Naive thymus-derived CD8-positive, alpha-beta T cell (primary cell): ENCODE data around the gene PARM1. TPM values are rescaled to one million over a fixed set of nuclear protein-coding genes. Genes with fewer than 3 reads are reported as not detected.

Source experiments
- ATAC-seq, 2 donors: fragments of 150-1000 bp; cut with Tn5 transposase in 1 of 2; sonication (Bioruptor Pico), chemical (Tn5 transposase) in 1 of 2; 1 replicate in 1 of 2; 2 replicates in 1 of 2; pipeline ENCODE4 v1.10.0; 2021; ENCODE audit warnings: mild to moderate bottlenecking in 2 of 2, moderate library complexity in 2 of 2
- POLR2A ChIA-PET: fragments of 350-600 bp; sonication (Branson Sonifier 250); formaldehyde crosslinking; loops from one replicate; lab custom pipeline; 2021; ENCODE audit warnings: antibody characterized with exemption; lab: Charles Lee
- DNase-seq, 10 donors: peaks; one replicate each; pipeline versions ENCODE4 v3.0.0 to v3.0.0-alpha.2; 2020 to 2022
- H3K27ac Mint-ChIP-seq, 10 donors: one replicate each; pipeline ENCODE4 v1.8.0; 2020 to 2022; ENCODE audit warnings: mild to moderate bottlenecking in 10 of 10, mixed read lengths in 10 of 10, moderate library complexity in 4 of 10, inconsistent platforms in 1 of 10
- H3K27me3 Mint-ChIP-seq, 5 donors: one replicate each; pipeline ENCODE4 v1.8.0; 2021 to 2022; ENCODE audit warnings: mixed read lengths in 5 of 5
- H3K36me3 Mint-ChIP-seq, 3 donors: one replicate each; pipeline ENCODE4 v1.8.0; 2020 to 2022; ENCODE audit warnings: mixed read lengths in 3 of 3, mild to moderate bottlenecking in 2 of 3, inconsistent platforms in 1 of 3
- H3K4me1 Mint-ChIP-seq, 4 donors: one replicate each; pipeline ENCODE4 v1.8.0; 2021 to 2022; ENCODE audit warnings: mixed read lengths in 4 of 4
- H3K4me3 Mint-ChIP-seq, 10 donors: one replicate each; pipeline ENCODE4 v1.8.0; 2020 to 2022; ENCODE audit warnings: mild to moderate bottlenecking in 10 of 10, mixed read lengths in 10 of 10, moderate library complexity in 6 of 10, inconsistent platforms in 1 of 10
- H3K9me3 Mint-ChIP-seq, 9 donors: one replicate each; pipeline ENCODE4 v1.8.0; 2020 to 2022; ENCODE audit warnings: mixed read lengths in 9 of 9, mild to moderate bottlenecking in 3 of 9, inconsistent platforms in 1 of 9, moderate library complexity in 1 of 9
- polyA plus RNA-seq, 3 donors: library from polyadenylated mRNA; unstranded; fragments of 300-500 nt; fragmentation: Illumina TruSeq; gene quantifications; one replicate each; pipeline ENCODE4 v1.2.3, GENCODE V29; 2021
- total RNA-seq, 8 experiments: library from RNA in 2 of 8; stranded (reverse) in 2 of 8; gene quantifications; one replicate each; pipeline ENCODE4 v1.2.3 and lab custom pipeline; 2021 to 2026

Gene PARM1
- total and polyA plus RNA-seq, 5 experiments from 2014 or later = 0.11 to 0.21 TPM; not detected in 3

DNA sequence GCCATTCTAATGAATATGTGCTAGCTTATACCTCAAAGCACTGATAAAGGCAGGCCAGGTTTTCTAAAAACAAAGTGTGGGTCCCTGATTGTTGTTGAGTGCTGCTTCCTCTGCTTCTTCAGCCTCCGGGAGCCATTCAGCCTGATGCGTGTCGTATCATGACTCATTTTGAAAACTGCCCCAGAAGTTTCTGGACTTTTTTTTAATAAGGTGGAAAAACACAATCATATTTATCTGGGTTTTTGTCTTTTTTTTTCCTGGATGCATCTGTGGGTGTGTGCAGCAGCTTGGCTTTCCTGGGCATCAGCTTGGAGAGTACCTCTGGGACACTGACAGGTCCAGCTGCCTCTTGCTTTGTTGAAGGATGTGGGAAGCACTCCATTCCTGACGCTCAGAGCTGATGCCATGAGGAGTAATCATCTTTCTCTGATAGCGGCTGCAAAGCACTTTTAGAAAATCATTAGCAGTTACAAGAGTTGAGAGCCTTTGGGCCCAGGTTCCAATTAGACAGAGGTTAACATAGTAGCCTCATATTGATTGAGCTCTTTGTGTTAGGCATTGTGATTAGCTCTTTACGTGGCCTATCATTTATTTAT is 66.9 kb downstream of the PARM1 start:
- Mint-ChIP-seq H3K4me3 (no peak overlapping the region), H3K4me1 (no peaks in the 10 kb centered on the region), H3K9me3 (peaks cover 0 to 6% (median 3%) of the 10 kb centered on the region in 9 donors), H3K27ac (no peak overlapping the region), H3K36me3 (peaks cover 0 to 4% (median 0%) of the 10 kb centered on the region in 3 donors), H3K27me3 (peaks cover 2 to 19% (median 4%) of the 10 kb centered on the region in 5 donors)
- ATAC-seq = no peak
- DNase-seq = no peak
- POLR2A ChIA-PET = no interaction called here

DNA sequence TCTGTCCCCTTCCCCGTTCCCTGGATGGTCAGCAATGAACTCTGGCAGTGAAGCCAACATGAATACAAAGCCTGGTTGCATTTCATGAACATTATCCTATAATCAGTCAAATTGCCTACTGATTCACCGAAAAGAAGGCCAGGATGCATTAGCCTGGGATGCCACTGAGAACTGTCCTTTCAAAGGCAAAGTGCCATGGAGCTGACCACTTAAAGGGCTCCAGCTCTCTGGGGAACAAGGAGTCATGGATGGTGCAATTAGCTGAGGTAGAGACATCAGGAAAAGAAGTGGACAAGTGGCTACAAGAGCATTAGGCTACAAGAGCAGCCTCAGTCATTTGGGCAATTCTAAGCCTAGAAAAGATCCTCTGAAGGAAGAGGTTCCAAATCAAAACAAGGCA is 69.0 kb downstream of the PARM1 start:
- DNase-seq (no peak), ATAC-seq (no peak)
- Mint-ChIP-seq H3K9me3 (peaks cover 0 to 9% (median 3%) of the 10 kb centered on the region in 9 donors), H3K4me1 (no peaks in the 10 kb centered on the region), H3K27me3 (peaks cover 3 to 19% (median 4%) of the 10 kb centered on the region in 5 donors), H3K27ac (no peak overlapping the region), H3K36me3 (peaks cover 0 to 4% (median 0%) of the 10 kb centered on the region in 3 donors), H3K4me3 (no peak overlapping the region)
- POLR2A ChIA-PET = no interaction called here

DNA sequence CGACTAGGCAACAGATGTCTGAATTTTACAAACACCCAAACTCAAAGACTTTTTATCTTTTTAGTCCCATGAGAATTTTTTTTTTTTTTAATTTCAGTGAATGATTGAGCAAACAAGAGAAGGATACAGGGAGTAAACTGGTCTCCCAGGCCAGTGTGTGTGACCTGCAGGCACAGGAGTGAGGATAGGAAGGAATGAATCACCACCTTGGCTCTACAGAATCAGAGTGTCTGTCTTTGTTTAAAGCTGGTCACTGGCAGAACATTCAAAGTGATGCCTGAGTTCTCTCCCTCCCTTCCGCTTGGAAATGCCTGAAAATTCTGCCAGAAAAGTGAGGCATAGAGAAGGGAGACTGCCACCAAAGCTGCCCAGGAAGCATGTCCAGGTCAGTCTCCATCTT is 69.5 kb downstream of the PARM1 start:
- no peaks in the 10 kb centered on the region for H3K4me1 Mint-ChIP-seq
- H3K36me3 Mint-ChIP-seq = peaks cover 0 to 4% (median 0%) of the 10 kb centered on the region in 3 donors
- no peak for DNase-seq
- POLR2A ChIA-PET = no interaction called here
- peaks cover 3 to 19% (median 4%) of the 10 kb centered on the region in 5 donors for H3K27me3 Mint-ChIP-seq
- H3K4me3 Mint-ChIP-seq = no peak overlapping the region
- H3K9me3 Mint-ChIP-seq = peaks cover 0 to 12% (median 6%) of the 10 kb centered on the region in 9 donors
- H3K27ac Mint-ChIP-seq = no peak overlapping the region
- no peak for ATAC-seq

- ATAC-seq (no peak), DNase-seq (no peak)
- Mint-ChIP-seq H3K36me3 (peaks cover 0 to 10% (median 0%) of the 10 kb centered on the region in 3 donors), H3K4me1 (no peaks in the 10 kb centered on the region), H3K4me3 (no peak overlapping the region), H3K27me3 (peaks cover 2 to 13% (median 3%) of the 10 kb centered on the region in 5 donors), H3K9me3 (peaks cover 0 to 28% (median 13%) of the 10 kb centered on the region in 9 donors), H3K27ac (no peak overlapping the region)
- POLR2A ChIA-PET = no interaction called here
Measured at GRCh38 chr4:75003979-75004378, 71.1 kb downstream of the PARM1 start.

- Mint-ChIP-seq H3K27ac (no peak overlapping the region), H3K27me3 (peaks cover 2 to 10% (median 3%) of the 10 kb centered on the region in 5 donors), H3K36me3 (peaks cover 0 to 10% (median 0%) of the 10 kb centered on the region in 3 donors), H3K4me3 (no peak overlapping the region), H3K4me1 (no peaks in the 10 kb centered on the region), H3K9me3 (peaks cover 0 to 33% (median 13%) of the 10 kb centered on the region in 9 donors)
- no peak for DNase-seq
- POLR2A ChIA-PET = no interaction called here
- no peak for ATAC-seq
Measured at GRCh38 chr4:75004755-75005668, 72.1 kb downstream of the PARM1 start.

DNA sequence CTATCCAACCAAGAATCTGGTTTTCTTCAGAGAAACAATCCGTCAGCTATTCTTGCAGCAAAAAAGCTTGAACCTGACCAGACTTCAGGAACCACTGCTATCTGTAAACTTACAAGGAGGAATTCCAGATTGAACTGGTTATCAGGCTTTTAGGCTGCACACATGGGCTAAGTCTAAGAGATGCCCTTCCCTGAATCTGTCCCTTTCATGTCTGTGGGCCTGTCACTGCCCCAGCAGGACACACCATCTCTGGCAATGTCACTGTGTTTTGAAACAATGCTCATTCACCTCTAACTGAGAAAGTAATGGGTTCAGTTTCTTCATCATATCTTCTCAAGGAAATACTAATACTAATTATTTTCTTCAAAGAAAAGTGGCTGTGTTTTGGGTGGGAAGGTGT is 72.8 kb downstream of the PARM1 start:
- POLR2A ChIA-PET = no interaction called here
- H3K27me3 Mint-ChIP-seq = peaks cover 1 to 10% (median 2%) of the 10 kb centered on the region in 5 donors
- peaks cover 0 to 33% (median 13%) of the 10 kb centered on the region in 9 donors for H3K9me3 Mint-ChIP-seq
- H3K36me3 Mint-ChIP-seq = peaks cover 0 to 10% (median 0%) of the 10 kb centered on the region in 3 donors
- ATAC-seq (no peak), DNase-seq (no peak)
- H3K4me1 Mint-ChIP-seq = no peaks in the 10 kb centered on the region
- no peak overlapping the region for H3K4me3 Mint-ChIP-seq
- H3K27ac Mint-ChIP-seq = no peak overlapping the region

DNA sequence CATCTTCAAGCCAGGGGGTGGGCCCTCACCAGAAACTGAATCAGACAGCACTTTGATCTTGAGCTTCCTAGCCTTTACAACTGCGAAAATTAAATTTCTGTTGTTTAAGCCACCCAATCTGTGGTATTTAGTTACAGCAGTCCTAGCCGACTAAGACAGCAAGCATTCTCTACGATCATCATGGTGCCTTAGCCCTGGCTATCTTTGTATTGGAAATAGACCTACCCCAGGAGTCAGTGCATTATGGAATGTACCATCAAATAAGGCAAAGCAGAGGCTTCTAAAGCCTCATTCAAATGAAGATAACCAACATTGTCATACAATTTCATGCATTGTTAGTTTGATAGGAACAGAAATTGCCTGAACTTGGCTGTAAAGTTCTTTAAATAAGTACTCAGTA is 75.0 kb downstream of the PARM1 start:
- no peak overlapping the region for H3K27ac Mint-ChIP-seq
- DNase-seq = no peak
- POLR2A ChIA-PET = no interaction called here
- H3K36me3 Mint-ChIP-seq = peaks cover 0 to 10% (median 0%) of the 10 kb centered on the region in 3 donors
- ATAC-seq = no peak
- H3K4me1 Mint-ChIP-seq = no peaks in the 10 kb centered on the region
- peaks cover 0 to 33% (median 16%) of the 10 kb centered on the region in 9 donors for H3K9me3 Mint-ChIP-seq
- H3K27me3 Mint-ChIP-seq = peaks cover 0 to 14% (median 4%) of the 10 kb centered on the region in 5 donors
- H3K4me3 Mint-ChIP-seq = no peak overlapping the region

DNA sequence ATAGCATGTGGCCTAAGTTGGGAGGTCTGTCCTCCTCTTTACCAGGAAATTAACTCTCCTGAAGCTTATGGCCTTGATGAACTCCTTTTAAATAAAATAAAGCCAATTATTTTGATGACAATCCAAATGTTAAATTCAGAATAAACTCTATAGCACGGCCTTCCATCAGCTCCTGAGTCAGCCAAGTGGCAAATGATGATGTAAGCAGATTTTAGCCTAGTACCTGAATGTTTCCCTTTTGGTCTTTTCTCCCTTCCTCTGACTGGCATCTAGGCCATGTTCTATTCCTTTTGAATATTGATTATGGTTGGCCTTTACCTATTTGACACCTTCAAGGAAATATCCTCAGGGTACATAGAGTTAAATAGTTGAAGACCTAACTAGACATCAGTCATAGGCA is 76.2 kb downstream of the PARM1 start:
- POLR2A ChIA-PET = no interaction called here
- no peaks in the 10 kb centered on the region for H3K4me1 Mint-ChIP-seq
- ATAC-seq (no peak), DNase-seq (no peak)
- H3K9me3 Mint-ChIP-seq = peaks cover 0 to 33% (median 16%) of the 10 kb centered on the region in 9 donors
- H3K27ac Mint-ChIP-seq = no peak overlapping the region
- H3K36me3 Mint-ChIP-seq = peaks cover 0 to 9% (median 0%) of the 10 kb centered on the region in 3 donors
- H3K27me3 Mint-ChIP-seq = peaks cover 0 to 14% (median 4%) of the 10 kb centered on the region in 5 donors
- no peak overlapping the region for H3K4me3 Mint-ChIP-seq

DNA sequence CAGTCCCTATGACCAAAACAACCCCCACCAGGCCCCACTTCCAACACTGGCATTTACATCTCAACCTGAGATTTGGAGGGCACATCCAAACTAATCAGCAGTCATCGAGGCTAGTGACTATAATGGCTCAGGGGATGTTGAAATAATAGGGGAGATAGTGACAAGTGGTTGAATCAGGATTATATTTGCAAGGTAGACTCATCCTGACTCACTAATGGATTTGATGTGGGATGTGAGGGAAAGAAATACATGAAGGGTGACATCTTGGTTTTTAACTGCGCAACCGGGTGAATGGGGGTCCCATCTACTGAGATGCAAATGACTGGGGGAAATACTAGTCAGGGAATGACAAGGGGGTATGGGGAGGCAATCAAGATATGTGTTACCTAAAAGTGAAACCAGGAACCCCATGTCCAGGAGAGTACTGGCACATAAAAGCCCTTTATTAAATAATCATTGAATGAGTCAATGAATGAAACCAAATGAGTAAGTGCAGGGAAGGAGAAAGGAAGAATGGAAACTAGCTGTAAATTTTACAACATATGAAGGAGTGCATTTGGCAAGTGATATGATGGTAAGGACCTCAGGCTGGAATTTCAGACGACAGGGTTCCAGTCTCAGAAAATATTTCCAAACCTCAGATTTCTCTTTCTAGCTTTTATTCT is 78.3 kb downstream of the PARM1 start:
- no peak overlapping the region for H3K4me3 Mint-ChIP-seq
- no peak for ATAC-seq
- H3K27me3 Mint-ChIP-seq = peaks cover 0 to 11% (median 0%) of the 10 kb centered on the region in 5 donors
- H3K4me1 Mint-ChIP-seq = no peaks in the 10 kb centered on the region
- no peak for DNase-seq
- peaks cover 0 to 6% (median 0%) of the 10 kb centered on the region in 3 donors for H3K36me3 Mint-ChIP-seq
- H3K9me3 Mint-ChIP-seq = peaks cover 0 to 30% (median 13%) of the 10 kb centered on the region in 9 donors
- POLR2A ChIA-PET = no interaction called here
- H3K27ac Mint-ChIP-seq = no peak overlapping the region

- peaks cover 0 to 7% (median 3%) of the 10 kb centered on the region in 9 donors for H3K9me3 Mint-ChIP-seq
- DNase-seq = no peak
- H3K36me3 Mint-ChIP-seq = no peaks in the 10 kb centered on the region
- no peak overlapping the region for H3K4me3 Mint-ChIP-seq
- peaks cover 0 to 11% (median 0%) of the 10 kb centered on the region in 5 donors for H3K27me3 Mint-ChIP-seq
- POLR2A ChIA-PET = no interaction called here
- no peak overlapping the region for H3K27ac Mint-ChIP-seq
- ATAC-seq = no peak
- no peaks in the 10 kb centered on the region for H3K4me1 Mint-ChIP-seq
Measured at GRCh38 chr4:75015627-75016026, 82.7 kb downstream of the PARM1 start.

DNA sequence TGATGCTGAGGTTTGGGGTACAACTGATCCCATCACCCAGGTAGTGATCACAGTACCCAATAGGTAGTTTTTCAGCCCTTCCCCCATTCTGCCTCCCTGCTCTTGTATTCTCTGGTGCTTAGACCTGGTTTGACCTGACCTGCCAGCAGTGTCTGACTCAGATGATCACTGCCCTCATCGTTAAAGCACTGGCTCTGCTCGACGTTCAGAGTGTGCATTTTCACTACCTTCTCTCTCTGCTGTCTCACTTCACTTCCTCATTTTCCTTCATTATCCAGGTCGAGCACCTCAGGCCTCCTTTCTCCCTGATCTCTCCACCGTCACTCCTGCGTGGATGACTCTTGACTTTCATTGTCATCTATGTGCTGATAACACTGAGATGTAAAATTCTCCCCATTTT is 83.6 kb downstream of the PARM1 start:
- no peaks in the 10 kb centered on the region for H3K4me1 Mint-ChIP-seq
- no peak for ATAC-seq
- no peaks in the 10 kb centered on the region for H3K36me3 Mint-ChIP-seq
- POLR2A ChIA-PET = no interaction called here
- H3K4me3 Mint-ChIP-seq = no peak overlapping the region
- no peak for DNase-seq
- H3K27ac Mint-ChIP-seq = no peak overlapping the region
- H3K27me3 Mint-ChIP-seq = peaks cover 0 to 11% (median 0%) of the 10 kb centered on the region in 5 donors
- peaks cover 0 to 7% (median 4%) of the 10 kb centered on the region in 9 donors for H3K9me3 Mint-ChIP-seq

GRCh38 chr4:75018811-75019479 is 86.0 kb downstream of the PARM1 start:
- DNase-seq = no peak
- Mint-ChIP-seq H3K9me3 (peaks cover 0 to 6% (median 0%) of the 10 kb centered on the region in 9 donors), H3K27ac (no peak overlapping the region), H3K27me3 (peaks cover 0 to under 1% (median 0%) of the 10 kb centered on the region in 5 donors), H3K4me1 (no peaks in the 10 kb centered on the region), H3K36me3 (no peaks in the 10 kb centered on the region), H3K4me3 (no peak overlapping the region)
- no peak for ATAC-seq
- POLR2A ChIA-PET = no interaction called here
